Gastroesophageal sphincter (tissue), 3 donors: ENCODE data around the gene FRRS1.

Experiments used
- POLR2A ChIP-seq, 2 donors: fragments of 450-650 bp; IDR thresholded peaks; one replicate each; pipeline ENCODE4 v1.6.1; 2017; ENCODE audit warnings: antibody characterized with exemption in 2 of 2, mild to moderate bottlenecking in 2 of 2, moderate library complexity in 1 of 2
- POLR2AphosphoS5 ChIP-seq: sonication (generic); formaldehyde crosslinking; IDR thresholded peaks from one replicate; pipeline ENCODE4 v1.6.1; 2017; ENCODE audit warnings: antibody characterized with exemption
- TF ChIP-seq, protein P1 (sequence below), 4 experiments: fragments of 200-600 bp in 2 of 4; fragments of 450-650 bp in 2 of 4; sonication (generic) in 1 of 4; IDR thresholded peaks; one replicate each; pipeline ENCODE4 v1.5.1; 2017 to 2019; ENCODE audit warnings: antibody characterized with exemption in 4 of 4, mild to moderate bottlenecking in 2 of 4, moderate library complexity in 2 of 4

DNA sequence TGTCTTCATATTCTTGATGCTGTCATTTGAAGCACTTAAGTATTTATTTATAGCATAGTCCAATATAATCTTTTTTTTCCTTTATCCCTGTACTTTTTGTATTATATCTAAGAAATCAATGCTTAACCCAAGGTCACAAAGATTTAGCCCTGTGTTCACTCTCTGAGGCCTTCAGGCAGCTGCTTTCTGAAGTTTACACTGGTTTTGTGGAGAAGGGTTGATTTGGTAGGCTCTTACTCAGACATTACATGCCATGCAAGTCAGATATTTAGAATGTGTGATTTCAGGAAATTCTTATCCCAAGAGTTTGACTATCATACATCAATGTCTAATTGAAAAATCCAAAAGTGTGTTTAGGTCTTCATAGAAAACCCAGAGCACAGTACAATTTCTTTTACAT, 64.2 kb downstream of the FRRS1 start:
- TF ChIP-seq, protein P1, sequence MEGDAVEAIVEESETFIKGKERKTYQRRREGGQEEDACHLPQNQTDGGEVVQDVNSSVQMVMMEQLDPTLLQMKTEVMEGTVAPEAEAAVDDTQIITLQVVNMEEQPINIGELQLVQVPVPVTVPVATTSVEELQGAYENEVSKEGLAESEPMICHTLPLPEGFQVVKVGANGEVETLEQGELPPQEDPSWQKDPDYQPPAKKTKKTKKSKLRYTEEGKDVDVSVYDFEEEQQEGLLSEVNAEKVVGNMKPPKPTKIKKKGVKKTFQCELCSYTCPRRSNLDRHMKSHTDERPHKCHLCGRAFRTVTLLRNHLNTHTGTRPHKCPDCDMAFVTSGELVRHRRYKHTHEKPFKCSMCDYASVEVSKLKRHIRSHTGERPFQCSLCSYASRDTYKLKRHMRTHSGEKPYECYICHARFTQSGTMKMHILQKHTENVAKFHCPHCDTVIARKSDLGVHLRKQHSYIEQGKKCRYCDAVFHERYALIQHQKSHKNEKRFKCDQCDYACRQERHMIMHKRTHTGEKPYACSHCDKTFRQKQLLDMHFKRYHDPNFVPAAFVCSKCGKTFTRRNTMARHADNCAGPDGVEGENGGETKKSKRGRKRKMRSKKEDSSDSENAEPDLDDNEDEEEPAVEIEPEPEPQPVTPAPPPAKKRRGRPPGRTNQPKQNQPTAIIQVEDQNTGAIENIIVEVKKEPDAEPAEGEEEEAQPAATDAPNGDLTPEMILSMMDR (IDR thresholded peaks at IDR 0.05): no peak
- TF ChIP-seq POLR2A (IDR thresholded peaks at IDR 0.05) (no peak), POLR2AphosphoS5 (no peak)
